ENCODE data around the gene VGF.
A peak's percentile ranks its signal among the peaks of the same experiment; 100 is the strongest.

VGF gene

DNA sequence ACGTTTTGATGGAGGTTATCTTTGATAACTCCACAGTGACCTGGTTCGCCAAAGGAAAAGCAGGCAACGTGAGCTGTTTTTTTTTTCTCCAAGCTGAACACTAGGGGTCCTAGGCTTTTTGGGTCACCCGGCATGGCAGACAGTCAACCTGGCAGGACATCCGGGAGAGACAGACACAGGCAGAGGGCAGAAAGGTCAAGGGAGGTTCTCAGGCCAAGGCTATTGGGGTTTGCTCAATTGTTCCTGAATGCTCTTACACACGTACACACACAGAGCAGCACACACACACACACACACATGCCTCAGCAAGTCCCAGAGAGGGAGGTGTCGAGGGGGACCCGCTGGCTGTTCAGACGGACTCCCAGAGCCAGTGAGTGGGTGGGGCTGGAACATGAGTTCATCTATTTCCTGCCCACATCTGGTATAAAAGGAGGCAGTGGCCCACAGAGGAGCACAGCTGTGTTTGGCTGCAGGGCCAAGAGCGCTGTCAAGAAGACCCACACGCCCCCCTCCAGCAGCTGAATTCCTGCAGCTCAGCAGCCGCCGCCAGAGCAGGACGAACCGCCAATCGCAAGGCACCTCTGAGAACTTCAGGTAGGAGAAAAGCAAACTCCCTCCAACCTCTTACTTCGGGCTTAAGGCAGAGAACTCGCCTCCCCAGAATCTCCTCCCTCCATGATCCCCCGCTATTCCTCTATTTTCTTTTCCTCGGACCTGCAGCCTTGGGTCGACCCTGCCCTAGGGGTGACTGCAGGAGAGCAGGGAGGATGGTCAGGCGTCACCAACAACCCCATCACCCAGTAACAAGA lies 38.5 kb downstream of the VGF start, which contains the start of gene SERPINE1 (continued):
- TF ChIP-seq ZNF398 (tag by site-specific recombination; IDR thresholded peaks at IDR 0.05) (peak; percentile 82), ZNF148 (tag by site-specific recombination; IDR thresholded peaks at IDR 0.05; ENCODE audit: borderline replicate concordance) (no peak), ZNF324 (tag by site-specific recombination; IDR thresholded peaks at IDR 0.05) (0 out of 2 replicates have a peak, but pooled peaks have one; percentile 60), ZFP41 (tag by site-specific recombination; IDR thresholded peaks at IDR 0.05; ENCODE audit: borderline replicate concordance) (no peak), ZNF133 (tag by site-specific recombination; IDR thresholded peaks at IDR 0.05) (peak; percentile 43; the same call in 1 of the 2 replicates), ZBTB20 (tag by site-specific recombination; IDR thresholded peaks at IDR 0.05) (peak; percentile 16; the same call in 1 of the 2 replicates), ZNF776 (tag by site-specific recombination; IDR thresholded peaks at IDR 0.05; ENCODE audit: borderline replicate concordance) (no peak), ZNF701 (tag by site-specific recombination; IDR thresholded peaks at IDR 0.05) (no peak), ZNF521 (tag by site-specific recombination; IDR thresholded peaks at IDR 0.05) (no peak), TCF7L2 (IDR thresholded peaks at IDR 0.05; ENCODE audit: borderline replicate concordance, low read depth, low read length) (no peak), OSR2 (tag by site-specific recombination; IDR thresholded peaks at IDR 0.05) (no peak), ZBTB49 (tag by site-specific recombination; IDR thresholded peaks at IDR 0.05; ENCODE audit: low read depth) (no peak), ZNF549 (tag by site-specific recombination; IDR thresholded peaks at IDR 0.05) (no peak), ZNF311 (tag by site-specific recombination; IDR thresholded peaks at IDR 0.05; ENCODE audit: borderline replicate concordance) (no peak), ZNF514 (tag by site-specific recombination; IDR thresholded peaks at IDR 0.05) (no peak), ZNF37A (tag by site-specific recombination; IDR thresholded peaks at IDR 0.05) (no peak), WT1 (tag by site-specific recombination; IDR thresholded peaks at IDR 0.05) (no peak), ZNF335 (tag by site-specific recombination; conservative IDR thresholded peaks at IDR 0.05) (peak; percentile 93)
- TF ChIP-seq, protein P1, sequence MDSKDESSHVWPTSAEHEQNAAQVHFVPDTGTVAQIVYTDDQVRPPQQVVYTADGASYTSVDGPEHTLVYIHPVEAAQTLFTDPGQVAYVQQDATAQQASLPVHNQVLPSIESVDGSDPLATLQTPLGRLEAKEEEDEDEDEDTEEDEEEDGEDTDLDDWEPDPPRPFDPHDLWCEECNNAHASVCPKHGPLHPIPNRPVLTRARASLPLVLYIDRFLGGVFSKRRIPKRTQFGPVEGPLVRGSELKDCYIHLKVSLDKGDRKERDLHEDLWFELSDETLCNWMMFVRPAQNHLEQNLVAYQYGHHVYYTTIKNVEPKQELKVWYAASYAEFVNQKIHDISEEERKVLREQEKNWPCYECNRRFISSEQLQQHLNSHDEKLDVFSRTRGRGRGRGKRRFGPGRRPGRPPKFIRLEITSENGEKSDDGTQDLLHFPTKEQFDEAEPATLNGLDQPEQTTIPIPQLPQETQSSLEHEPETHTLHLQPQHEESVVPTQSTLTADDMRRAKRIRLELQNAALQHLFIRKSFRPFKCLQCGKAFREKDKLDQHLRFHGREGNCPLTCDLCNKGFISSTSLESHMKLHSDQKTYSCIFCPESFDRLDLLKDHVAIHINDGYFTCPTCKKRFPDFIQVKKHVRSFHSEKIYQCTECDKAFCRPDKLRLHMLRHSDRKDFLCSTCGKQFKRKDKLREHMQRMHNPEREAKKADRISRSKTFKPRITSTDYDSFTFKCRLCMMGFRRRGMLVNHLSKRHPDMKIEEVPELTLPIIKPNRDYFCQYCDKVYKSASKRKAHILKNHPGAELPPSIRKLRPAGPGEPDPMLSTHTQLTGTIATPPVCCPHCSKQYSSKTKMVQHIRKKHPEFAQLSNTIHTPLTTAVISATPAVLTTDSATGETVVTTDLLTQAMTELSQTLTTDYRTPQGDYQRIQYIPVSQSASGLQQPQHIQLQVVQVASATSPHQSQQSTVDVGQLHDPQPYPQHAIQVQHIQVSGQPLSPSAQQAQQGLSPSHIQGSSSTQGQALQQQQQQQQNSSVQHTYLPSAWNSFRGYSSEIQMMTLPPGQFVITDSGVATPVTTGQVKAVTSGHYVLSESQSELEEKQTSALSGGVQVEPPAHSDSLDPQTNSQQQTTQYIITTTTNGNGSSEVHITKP (tag by site-specific recombination; IDR thresholded peaks at IDR 0.05), result peak; percentile 57; the same call in 1 of the 2 replicates
- TF ChIP-seq, protein P2, sequence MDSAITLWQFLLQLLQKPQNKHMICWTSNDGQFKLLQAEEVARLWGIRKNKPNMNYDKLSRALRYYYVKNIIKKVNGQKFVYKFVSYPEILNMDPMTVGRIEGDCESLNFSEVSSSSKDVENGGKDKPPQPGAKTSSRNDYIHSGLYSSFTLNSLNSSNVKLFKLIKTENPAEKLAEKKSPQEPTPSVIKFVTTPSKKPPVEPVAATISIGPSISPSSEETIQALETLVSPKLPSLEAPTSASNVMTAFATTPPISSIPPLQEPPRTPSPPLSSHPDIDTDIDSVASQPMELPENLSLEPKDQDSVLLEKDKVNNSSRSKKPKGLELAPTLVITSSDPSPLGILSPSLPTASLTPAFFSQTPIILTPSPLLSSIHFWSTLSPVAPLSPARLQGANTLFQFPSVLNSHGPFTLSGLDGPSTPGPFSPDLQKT (IDR thresholded peaks at IDR 0.05; ENCODE audit: borderline replicate concordance, low read depth, low read length), result no peak
- TF ChIP-seq, protein P3, sequence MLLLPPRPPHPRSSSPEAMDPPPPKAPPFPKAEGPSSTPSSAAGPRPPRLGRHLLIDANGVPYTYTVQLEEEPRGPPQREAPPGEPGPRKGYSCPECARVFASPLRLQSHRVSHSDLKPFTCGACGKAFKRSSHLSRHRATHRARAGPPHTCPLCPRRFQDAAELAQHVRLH (tag by site-specific recombination; IDR thresholded peaks at IDR 0.05), result no peak
- TF ChIP-seq, protein P4, sequence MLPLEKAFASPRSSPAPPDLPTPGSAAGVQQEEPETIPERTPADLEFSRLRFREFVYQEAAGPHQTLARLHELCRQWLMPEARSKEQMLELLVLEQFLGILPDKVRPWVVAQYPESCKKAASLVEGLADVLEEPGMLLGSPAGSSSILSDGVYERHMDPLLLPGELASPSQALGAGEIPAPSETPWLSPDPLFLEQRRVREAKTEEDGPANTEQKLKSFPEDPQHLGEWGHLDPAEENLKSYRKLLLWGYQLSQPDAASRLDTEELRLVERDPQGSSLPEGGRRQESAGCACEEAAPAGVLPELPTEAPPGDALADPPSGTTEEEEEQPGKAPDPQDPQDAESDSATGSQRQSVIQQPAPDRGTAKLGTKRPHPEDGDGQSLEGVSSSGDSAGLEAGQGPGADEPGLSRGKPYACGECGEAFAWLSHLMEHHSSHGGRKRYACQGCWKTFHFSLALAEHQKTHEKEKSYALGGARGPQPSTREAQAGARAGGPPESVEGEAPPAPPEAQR (tag by site-specific recombination; IDR thresholded peaks at IDR 0.05), result 0 out of 2 replicates have a peak, but pooled peaks have one; percentile 63
- TF ChIP-seq, protein P5, sequence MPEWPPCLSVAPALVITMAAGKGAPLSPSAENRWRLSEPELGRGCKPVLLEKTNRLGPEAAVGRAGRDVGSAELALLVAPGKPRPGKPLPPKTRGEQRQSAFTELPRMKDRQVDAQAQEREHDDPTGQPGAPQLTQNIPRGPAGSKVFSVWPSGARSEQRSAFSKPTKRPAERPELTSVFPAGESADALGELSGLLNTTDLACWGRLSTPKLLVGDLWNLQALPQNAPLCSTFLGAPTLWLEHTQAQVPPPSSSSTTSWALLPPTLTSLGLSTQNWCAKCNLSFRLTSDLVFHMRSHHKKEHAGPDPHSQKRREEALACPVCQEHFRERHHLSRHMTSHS (tag by site-specific recombination; IDR thresholded peaks at IDR 0.05), result no peak

Data from HEK293 (cell line).